ENCODE results near the gene ELMO3.

The ELMO3 gene

DNA sequence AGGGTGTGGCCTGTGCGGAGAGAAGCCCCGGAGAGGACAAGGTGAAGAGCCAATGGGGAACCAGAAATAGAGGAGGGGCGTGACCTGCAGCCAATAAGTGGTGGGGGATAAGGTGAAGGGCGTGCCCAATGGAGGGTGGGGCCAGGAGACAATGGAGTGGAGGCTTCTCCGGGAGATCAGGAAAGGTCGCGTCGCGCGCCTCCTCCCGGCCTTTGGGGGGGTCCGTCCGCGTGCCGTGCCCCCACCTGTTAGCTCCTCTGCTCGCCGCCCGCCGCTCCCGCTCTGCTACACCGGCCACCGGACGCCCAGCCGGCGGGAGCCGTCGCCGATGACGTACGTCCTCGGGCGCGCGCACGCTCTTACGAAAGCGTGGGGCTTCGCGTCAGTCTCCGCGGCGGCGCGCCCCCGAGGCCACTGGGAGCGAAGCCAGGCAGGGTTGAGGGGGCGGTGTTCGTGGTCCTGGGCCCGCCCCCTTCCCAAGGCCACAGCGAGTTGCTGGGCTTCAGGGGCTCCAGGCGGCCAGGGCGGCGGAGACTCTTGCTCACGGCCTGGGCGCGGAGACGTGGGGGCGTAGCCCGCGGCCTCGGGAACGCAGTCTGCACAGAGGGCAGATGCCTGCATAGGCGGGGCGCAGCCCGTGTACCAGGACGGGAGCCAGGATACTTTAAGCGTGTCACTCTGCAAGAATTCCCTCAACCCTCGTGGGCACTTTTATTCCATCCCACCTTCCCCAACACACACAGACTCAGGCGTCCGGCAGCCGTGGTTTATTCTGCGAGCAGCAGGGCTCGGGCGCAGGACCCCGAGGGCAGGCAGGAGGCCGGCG, 15.1 kb upstream of the ELMO3 start, which contains the start of gene MATCAP1:
Gene MATCAP1 (minus strand): TSS at position 337 of the 826 bp plus-strand sequence. CDS start 3,353 bp downstream, outside the sequence.
- DNase-seq = peak; percentile 89

DNA sequence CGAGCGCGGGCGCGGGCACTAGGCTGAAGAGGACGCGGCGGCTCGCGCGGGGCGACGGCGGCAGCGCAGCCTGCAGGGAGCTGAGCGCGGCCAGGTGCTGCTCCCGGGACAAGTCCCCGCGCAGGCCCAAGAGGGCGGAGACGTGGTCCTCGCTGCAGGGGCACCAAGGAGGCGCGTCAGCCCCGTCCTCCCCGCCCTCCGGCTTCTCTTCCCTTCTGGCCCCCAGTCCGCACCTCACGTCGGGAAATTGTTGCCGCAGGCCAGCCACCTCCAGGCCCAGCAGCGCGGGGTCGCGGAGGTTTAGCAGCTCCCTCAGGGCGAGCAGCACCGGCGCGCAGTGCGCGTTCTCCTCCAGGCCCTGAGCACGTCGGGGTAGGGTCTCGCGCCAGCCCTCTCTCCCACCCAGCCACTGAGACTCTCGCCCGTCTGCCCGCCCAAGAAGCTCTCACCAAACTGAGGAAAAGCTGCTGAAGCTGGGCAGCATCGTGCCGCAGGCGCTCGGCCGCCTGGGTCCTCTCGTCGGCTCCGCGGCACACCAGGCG, 14.4 kb upstream of the ELMO3 start:
- DNase-seq = no peak

DNA sequence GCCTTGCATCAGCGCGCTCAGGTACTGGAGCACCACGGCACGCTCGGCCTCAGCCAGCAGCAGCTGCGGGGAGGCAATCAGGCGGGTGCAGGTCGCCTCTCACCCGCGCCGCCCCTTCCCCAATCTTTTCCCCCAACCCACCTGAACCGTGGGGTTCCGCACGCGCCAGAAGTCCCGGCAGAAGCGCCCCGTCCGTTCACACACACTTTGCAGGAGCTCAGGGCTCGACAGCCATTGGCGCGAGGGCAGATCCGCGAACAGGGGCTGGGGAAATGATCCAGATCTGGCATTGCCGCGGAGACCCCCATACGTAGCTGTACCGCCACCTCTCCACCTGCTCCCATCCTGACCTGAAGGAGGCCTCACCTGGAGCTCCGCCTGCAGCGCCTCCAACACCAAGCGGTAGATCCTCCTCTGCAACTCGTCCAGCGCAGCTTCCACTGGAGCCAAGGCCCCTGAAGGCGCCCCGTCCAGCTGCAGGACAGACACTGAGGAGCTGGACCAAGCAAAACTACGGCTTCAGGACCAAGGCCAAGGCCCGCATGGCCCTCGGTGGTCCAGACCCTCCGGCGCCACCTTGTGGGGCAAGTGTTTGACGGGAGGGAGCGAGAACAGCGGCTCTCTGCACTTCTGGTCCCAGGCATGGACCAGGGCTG, 13.8 kb upstream of the ELMO3 start:
- peak; percentile 74 for DNase-seq

DNA sequence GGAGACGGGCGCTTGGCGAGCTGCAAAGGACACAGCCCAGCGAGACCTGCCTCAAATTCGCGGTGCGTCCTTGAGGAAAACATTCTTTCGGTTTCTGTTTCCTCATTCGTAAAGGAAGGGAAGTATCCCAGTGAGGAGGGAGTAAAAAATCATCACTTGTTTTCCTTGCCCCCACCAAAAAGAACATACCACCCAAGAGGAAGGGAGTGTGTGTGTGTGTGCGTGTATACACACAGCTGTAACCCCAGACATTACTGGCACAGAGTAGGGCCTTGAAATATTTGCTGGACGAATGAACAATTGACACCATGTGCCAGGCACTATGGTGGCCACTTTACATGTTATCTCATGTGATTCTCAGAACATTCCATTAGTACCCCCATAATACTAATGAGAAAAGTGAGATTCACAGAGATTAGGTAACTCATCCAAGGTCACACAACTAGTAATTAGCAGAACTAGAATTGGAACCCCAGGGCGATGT, 13.2 kb upstream of the ELMO3 start:
- no peak for DNase-seq

DNA sequence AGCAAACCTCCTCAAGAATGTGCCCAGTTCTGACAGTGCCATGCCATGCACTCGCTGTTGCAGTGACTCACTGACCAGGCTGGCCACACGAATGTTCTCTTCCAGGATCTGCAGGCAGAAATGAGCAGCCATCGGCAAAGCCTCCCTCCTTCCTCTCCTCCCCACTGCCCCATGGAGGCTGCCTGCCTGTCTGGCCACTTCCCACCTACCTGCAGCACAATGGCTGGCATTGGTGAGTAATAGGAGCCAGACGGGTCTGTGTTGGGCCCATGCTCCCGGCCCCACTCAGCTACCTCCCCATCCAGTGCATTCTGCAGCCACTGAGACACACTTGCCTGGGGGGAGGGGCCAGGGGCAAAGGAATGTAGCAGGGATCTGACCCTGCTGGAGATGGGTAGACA, 12.4 kb upstream of the ELMO3 start:
- no peak for DNase-seq

DNA sequence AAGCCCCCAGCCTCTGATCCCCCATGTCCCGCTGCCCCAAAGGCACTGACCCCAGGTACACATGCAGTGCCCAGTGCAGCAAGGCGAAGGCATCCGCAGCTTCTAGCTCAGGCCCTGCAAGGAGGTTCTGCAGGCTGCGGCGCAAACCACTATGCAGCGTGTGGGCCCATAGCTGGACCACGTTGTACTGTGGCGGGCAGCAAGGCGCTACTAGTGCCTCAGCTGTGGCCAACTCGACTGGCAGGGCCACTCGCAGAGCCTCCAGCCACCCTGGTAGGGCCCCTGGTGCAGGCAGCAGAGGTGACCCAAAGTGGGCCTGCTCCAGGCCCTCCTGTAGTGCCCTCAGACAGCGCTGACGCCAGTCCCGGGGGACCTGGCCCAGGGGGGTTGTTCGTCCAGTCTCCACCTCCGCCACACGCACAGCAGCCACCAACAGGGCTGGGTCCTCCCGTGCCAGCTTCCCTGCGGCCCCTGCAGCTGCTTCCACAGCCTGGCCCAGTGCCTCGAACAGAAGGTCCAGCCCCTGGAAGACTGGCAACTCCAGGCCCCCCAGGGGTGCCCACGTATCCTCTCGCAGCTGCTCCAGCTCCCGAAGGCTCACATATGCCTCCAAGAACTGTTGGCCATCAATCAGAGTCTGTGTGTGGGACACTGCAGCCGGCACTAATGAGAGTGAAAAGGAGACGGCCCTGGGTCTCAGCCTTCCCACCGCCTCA, 11.6 kb upstream of the ELMO3 start:
- no peak for DNase-seq

DNA sequence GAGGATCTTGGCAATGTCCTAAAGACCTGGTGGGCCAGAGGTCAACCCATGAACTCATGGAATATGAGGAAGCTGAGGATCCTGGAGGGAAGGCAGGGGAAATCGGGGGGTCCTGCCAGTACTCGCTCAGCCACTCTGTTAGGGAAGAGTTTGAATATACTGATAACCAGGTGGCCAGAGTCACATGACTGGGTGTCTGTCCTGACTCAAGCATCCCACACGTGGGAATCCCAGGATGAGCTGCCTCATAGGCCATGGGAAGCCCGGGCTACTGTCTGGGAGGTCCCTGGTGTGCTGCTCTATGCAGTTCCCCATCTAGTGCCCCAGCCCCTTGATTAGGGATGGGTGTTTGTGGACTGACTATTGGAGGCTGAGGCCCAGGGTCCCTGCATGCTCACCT, 10.6 kb upstream of the ELMO3 start:
- no peak for DNase-seq

DNA sequence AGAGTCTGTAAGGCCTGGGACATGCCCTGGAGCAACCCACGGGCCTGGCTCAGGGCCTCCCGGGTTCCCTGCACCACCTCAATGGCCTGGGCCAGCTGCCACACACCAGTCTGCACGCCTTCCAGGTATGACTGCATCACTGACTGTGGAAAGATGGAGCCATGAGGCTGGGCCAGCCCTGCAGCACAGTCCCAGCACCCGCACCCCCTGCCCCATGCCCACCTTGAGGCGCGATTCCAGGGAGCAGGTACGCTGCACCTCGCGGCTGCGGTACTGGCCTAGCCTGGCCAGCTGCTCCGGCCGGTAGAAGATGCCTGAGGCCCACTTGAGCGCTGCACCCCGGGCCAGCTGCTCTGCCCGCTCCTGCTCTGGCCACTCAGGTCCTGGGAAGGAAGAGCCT, 10.1 kb upstream of the ELMO3 start:
- no peak for DNase-seq

DNA sequence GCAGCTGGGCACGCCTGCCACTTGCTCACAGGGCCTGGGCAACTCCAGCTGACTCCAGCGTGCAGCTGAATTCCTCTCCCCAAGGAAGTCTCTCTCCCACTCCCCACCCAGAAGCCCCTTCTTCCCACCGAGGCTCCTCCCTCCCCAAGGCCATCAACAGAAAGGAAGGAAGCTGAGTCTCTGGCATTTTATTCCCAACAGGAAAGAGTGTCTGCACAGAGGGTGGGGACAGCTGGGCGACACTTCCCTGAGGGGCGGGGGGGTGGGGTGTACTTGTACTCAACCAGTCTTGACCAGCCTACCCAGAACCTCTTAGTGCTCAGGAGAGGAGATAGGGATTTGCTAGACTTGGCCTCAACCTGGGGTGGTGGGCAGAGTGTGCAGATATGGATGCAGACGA, 8.9 kb upstream of the ELMO3 start, which contains the start of gene EXOC3L1:
Gene EXOC3L1 (minus strand): TSS at position 96 of the 400 bp plus-strand sequence. CDS start 460 bp downstream, outside the sequence.
- DNase-seq = no peak

DNA sequence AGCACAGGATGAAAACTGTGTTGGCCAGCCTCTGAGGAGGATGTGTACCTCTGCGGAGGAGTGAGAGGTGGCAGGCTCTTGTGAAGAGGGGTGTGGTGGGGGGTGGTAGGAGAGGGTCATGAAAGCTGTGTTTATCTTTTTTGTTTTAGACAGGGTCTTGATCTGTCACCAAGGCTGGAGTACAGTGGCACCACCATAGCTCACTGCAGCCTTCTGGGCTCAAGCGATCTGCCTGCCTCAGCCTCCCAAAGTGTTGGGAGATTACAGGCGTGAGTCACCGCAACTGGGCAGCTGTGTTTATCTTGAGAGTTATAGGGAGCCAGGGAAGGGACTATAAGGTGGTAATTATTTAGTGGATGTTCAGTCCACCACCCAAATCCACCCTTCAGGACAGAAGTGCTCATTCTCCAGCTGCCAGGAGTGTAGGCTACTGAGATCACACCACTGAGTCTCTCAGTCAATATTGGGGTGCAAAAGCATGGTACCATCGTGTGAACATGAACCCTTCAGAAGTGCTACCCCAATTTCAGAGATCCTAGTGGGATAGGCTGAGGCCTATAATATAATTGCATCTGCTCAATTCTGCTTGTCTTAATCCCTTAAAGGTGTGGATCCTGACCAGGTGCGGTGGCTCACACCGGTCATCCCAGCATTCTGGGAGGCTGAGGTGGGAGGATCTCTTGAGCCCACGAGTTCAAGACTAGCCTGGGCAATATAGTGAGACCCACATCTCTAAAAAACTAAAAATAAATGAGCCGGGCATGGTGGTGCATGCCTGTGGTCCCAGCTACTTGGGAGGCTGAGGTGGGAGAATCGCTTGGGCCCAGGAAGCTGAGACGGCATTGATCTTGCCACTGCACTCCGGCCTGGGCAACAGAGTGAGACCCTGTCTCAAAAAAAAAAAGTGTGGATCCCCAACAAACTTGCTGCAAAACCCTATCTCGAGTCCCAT, 8.2 kb upstream of the ELMO3 start:
- no peak for DNase-seq

DNA sequence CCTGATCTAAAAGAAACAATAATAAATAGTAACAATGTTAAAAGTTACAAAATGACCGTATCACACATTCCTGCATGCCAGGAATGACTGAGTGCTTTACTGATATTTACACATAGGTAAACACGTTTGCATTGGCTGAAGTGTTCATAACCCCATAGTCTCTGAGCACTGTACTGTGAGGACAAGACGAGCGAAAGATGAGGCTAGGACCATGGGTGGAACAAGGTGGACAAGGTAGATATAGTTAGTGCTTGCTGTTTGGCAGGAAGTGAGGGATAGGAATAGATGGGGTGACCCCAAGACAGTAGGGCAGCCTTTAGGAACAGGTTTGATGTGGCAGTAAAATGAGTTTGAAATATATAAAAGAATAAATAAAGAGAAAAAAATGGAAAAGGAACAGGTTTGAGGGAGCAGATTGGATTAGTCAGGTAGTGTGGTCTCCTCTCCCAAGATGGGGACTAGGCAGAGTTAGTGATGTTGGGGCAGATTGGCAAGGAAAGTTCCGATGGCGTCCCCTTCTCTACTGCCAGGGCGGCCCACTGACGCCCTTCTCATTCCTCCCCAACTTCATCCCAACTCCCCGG, 7.4 kb upstream of the ELMO3 start:
- DNase-seq = no peak

DNA sequence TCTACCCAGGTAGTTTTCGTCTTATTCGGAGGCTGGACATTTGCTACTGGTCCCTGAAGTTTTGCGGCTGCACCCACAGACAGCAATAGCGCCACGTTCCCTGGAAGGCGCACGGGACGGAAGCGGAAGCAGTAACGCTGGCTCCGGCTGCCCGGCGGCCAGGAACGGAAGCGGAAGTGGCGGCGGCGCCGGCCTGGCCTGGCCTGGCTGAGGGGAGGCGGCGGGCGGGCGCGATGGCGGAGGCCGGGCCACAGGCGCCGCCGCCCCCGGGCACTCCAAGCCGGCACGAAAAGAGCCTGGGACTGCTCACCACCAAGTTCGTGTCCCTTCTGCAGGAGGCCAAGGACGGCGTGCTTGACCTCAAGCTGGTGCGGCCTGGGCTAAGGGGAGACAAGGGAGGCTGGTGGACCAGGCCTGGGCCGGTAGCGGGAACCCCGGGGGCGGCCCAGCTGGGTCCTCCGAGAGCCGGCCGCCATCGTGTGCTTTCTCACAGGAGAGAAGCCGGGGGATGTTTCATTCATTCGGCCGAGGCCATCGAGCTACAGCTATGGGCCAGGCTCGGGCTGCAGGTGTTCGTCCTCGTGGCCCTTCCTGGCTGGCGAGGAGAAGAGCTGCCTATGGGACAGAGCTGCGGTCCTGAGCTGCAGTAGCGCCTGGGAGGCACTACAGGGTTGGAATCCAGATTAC, 6.8 kb upstream of the ELMO3 start, which contains the start of gene E2F4:
Gene E2F4 (plus strand): TSS at position 161 of the 687 bp plus-strand sequence. CDS start 73 bp downstream, at position 234.
- peak; percentile 82 for DNase-seq

DNA sequence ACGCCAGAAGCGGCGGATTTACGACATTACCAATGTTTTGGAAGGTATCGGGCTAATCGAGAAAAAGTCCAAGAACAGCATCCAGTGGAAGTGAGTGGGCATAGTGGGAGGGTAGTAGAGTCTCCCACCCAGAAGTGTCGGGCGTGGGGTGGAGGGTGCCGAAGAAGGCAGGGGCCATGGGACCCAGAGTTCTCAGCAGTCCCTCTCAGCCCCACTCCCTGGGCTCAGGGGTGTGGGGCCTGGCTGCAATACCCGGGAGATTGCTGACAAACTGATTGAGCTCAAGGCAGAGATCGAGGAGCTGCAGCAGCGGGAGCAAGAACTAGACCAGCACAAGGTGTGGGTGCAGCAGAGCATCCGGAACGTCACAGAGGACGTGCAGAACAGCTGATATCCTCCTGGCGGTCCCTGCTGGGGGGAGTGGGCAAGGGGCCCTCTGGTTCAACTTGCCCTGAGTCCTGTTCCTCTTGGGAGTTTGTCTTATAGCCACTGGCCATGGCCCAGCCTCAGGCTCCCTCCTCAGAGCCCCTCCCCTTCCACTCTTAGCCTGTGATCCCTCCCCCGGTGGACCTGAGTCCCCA, 6.1 kb upstream of the ELMO3 start:
- no peak for DNase-seq

DNA sequence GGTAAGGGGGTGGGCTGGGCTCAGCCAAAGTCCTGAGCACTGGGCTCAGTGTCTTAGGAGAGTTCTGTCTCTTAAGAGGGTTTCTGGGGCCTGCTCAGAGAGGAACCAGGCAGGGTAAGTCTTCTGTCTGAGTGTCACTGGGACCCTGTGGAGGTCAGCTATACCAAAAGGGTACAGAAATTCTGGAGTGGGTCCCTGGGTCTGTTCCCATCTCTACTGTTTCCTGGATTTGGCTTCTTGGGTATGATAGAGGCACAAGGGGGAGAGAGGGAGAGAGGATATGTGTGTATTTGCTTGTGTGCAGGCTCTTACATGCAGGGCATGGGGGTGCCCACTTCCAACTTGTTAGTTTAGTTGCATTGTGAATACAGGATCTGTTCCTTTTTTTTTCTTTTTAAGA, 5.4 kb upstream of the ELMO3 start:
- no peak for DNase-seq

DNA sequence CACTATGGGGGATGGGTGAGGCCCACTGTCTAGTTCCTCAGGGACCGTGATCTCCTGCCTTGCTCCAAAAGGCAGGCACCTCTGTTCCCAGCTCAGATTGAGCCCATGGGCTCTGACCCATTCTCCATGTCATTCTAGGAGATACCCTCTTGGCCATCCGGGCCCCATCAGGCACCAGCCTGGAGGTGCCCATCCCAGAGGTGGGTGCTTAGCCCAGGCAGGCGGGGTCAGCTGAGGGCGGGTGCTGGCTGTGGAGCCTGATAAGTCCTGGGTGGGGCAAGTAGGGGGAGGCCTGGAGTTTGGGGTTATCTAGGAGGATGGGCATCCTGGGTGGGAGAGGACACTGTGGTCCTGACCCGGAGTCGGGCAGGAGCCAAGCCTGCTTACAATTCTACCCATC, 4.7 kb upstream of the ELMO3 start:
- DNase-seq = no peak

DNA sequence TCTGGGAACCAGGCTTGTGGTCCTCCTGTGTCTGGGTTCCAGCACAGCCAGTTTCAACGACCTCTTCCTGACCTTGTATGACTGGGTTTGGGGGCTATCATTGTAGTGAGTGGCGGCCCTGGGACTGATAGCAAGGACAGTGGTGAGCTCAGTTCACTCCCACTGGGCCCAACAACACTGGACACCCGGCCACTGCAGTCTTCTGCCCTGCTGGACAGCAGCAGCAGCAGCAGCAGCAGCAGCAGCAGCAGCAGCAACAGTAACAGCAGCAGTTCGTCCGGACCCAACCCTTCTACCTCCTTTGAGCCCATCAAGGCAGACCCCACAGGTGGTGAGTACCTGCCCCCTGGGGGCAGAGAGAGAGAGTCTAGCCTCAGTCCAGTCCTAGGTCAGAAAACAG, 3.3 kb upstream of the ELMO3 start:
- no peak for DNase-seq

DNA sequence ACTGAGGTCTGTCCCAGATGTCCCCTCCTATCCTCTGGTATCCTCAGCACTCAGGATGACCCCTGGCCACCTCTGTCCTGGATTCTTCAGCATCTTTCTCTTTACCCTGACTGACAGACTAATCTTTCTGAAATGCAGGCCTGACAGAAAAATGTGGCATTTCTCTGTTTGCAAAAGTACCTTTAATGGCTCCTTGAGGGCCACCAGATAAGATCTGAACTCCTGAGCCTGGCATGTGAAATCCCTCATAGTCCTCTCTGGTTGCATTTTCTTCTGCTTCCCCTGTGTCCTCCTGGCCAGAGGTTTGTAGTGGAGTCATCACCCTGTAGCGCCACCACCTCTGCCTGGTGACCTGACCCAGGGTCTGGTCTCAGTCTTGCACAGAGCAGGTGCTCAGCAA, 2.0 kb upstream of the ELMO3 start:
- DNase-seq = no peak

DNA sequence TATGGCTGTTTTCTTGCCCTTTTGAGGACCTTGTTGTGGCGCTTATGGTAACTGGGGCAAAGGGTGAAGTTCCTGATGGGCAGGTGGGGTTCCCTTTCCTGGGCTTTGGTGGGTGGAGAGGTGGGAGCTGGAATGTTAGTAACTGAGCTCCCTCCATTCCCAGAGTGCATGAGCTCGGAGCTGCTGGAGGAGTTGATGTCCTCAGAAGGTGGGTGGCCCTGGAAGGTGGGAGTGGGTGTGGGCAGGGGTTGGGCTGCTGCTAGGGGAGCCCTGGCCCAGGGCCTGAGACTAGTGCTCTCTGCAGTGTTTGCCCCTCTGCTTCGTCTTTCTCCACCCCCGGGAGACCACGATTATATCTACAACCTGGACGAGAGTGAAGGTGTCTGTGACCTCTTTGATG, 1.2 kb upstream of the ELMO3 start:
- no peak for DNase-seq

DNA sequence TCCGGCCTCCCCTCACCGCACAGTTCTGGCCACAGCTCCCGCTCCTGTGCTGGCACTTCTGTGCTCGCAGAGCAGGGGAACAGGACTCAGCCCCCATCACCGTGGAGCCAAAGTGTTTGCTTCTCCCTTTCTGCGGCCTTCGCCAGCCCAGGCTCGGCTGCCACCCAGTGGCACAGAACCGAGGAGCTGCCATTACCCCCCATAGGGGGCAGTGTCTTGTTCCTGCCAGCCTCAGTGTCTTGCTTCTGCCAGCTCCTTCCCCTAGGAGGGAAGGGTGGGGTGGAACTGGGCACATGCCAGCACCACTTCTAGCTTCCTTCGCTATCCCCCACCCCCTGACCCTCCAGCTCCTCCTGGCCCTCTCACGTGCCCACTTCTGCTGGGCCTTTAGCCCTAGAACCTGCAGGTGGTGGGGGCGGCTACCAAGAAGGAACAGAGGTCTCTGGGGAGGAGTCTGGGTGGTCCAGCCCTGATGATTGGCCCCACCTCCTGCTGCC, 645 bp upstream of the ELMO3 start:
- DNase-seq = no peak

DNA sequence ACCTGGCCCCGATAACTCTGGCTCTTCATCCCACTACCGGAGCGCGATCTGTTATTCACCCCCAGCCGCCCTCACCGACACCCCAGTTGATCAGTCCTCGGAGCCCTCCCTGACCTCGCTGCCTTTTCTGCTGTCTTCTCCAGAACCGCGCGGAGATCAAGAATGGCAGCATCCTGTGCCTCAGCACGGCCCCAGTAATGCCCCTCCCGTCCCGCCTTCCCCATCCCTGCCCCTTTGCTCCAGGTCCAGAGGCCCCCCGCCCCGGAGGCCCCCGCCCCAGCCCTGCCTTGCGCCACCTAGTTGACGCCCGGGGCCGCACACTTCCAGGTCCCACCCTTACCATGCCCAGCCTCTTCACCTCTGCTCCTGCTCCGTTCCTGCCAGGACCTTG, 872 bp downstream of the ELMO3 start:
- DNase-seq = no peak

Measured in activated effector memory CD4-positive, alpha-beta T cell treated with Interleukin-2 at 50 U/mL for 16 hours (primary cell).